HG03066 (cell line): ENCODE data around the gene TBX21.

Source experiments
- ATAC-seq: cut with Tn5 transposase; IDR thresholded peaks from one replicate; pipeline ENCODE4 v1.9.1; 2021; ENCODE audit warnings: low read depth; ENCODE audit not compliant: unreplicated experiment

TBX21 gene

DNA sequence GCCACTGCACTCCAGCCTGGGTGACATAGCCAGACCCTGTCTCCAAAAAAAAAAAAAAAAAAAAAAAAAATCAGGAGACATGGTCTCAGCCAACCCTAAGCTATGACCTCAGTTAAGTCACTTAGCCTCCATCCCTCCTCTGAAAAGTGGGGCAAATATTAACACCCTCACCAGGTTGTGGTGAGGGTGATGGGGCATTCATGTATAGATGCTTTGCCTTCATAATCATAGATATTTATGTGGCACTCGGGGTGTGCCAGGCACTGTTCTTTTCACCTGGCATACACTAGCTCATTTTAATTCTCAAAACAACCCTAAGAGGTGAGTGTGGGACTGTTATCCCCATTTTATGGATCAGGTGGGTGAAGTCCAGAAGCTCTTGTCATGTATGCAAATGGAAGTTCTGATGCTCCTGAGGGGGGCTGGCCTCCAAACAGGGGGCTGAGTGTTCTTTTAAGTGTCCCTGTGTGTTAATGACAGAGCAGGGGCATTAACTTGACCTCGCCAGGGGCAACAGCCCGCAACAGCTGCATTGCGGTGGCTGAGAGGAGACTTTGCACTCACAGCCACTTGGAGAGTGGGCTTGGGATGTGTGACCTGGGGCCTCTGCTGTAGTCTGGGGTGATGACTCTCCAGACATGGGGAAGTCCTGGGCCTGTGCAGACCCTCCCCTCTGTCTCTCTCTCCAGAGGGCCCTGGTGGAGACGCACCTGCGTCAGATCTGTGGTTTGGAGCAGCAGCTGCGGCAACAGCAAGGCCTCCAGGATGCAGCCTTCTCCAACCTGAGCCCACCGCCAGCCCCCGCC is 34.9 kb upstream of the TBX21 start:
- no peak for ATAC-seq

DNA sequence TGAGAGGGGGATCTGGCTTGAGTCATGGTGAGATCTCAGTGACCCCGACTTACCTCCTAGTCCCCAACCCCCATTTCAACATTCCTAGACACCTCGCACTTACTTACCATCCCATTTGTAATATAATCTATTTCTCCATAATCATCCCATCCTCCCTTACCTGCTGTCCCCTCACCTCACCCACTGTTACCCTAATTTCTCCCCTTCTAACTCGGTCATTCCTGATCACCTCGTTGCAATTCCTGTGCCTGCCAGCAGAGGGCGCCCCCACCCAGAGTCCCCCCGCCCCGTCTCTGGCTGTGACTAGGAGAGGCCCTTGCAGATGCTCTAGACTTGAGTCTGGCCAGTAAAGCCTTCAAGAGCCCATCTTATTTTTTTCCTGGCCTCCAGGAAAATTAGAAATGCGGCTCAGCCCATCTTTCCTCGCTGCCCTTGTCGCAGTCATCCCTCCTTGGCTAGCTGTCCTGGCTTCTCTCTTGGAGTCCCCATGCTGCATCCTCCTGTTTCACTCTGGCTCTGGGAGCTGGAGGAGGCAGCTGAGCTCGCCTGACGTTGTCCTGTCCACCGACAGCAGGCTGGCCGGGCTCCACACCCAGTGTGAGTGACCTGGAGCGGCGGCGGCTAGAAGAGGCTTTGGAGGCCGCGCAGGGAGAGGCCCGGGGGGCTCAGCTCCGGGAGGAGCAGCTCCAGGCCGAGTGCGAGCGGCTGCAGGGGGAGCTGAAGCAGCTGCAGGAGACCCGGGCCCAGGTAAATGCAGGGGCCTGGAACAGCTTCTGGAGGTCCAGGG is 34.1 kb upstream of the TBX21 start:
- no peak for ATAC-seq

DNA sequence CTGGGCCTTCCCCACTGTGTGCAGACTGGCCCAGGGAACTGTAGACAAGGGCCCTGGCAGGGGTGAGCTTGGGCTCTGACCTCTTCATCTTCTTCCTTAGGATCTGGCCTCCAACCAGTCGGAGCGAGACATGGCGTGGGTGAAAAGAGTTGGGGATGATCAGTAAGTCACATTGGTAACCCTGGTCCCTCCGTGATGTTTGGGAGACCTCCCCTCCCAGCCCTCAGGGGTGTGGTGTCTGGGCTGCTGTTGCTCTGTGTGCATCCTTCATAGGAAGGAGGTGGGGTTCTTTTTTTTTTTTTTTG is 33.5 kb upstream of the TBX21 start:
- no peak for ATAC-seq

DNA sequence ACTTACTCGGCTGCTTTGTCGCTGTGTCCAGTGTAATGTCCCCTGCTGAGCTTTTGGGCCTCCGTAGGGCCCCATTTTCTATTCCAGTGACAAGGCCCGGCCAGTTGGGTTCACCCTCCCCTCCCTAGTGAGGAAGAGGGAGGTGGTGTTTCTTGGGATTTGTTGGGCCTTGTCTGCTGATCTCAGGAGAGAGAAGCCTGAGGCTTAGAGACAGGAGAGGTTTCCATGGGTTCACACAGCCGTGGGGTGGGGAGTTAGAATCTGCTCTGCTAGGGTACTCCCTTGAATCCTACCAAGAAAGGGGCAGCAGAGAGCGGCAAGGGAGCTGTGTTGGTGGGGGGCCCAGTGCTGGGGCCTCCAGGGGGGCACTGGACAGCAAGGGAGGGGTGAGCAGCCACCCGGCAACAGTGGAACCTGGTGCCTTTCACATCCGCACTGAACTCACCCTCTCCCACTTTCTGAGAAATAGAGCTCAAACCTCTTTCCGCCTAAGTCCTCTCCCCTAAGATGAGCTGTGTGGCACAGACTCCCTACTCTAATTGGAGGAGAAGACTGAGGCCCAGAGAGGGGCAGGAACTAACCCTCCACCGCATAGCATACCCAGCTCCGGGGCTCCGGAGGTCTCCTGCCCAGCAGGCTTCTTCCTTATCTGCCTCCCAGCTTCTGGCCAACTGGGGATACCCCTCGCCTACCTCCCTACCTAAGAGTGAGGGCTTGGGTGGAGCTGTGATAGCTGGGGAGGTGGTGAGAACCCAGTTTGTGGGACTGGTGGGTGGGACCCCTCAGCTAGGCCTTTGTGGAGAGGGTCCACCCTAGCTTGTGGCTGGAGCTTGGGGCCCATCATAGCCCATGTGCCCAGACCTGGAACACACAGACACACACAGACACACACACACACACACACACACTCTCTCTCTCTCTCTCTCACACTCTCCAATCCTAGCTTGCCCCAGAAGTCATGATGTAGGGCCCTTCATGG is 32.3 kb upstream of the TBX21 start:
- no peak for ATAC-seq

DNA sequence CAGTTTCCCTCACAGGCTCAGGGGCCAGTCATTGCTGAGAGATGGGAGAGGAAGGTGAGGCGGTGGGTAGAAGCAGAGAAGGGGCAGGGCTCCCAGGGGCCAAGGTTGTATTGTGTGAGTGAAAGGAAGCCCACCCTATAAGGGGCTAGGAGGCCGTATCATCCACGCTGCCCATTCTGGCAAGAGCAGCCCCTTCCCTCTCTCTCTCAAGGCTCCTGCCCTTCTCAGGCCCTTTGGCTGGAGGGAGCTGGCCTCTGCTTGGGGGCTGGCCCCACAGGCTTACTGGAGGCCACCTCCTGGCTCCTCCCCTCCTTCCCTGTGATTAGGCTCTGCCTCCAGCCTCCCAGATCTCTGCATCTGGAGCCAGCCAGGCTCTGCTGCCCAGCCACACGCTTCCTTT is 31.4 kb upstream of the TBX21 start:
- no peak for ATAC-seq

DNA sequence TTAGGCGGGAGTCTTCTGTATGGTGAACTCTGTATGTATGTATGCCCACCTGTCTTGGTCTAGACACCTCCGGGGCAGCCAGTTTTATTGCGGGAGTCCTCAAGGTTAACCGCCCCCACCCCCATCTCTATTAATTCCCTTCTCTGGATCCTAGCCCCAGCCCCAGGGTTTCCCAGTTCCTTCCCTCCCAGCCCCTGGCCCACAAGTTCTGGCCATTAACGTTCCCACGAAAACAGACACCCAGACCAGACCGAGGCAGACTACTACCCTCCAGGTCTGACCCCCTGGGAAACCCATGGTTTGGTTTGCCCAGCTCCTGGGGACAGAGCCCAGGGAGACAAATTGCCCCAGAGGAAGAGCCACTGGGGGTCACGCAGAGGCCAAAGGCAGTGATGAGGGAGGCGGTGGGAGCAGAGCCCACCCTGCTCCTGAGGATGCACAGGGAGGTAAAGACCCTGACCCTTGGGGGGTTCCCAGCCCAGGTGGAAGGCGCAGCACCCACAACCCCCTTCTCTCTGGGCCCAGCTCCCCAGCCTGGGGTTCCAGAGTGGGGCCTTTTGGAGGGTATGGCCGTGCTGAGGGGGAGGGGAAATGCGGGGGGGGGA is 30.5 kb upstream of the TBX21 start:
- no peak for ATAC-seq

DNA sequence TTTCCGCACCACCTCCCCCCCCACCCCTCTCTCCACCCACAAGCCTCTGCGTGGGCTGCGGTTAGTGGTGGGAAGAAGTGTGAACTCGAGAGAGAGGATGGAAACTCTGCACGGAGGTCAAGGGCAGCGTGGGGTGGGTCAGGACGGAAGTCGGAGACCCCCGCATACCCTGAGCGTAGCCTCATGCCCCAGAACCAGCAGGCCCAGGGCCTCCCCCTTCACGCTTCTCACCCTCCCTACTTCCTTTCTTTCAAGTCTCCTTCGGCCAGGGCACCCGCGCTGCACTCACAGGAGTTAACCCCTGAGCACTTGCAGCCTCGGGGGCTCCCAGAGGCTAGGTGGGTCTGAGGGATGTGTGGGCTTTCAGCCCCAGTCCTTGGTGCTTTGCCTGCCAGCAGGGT is 29.8 kb upstream of the TBX21 start:
- no peak for ATAC-seq

DNA sequence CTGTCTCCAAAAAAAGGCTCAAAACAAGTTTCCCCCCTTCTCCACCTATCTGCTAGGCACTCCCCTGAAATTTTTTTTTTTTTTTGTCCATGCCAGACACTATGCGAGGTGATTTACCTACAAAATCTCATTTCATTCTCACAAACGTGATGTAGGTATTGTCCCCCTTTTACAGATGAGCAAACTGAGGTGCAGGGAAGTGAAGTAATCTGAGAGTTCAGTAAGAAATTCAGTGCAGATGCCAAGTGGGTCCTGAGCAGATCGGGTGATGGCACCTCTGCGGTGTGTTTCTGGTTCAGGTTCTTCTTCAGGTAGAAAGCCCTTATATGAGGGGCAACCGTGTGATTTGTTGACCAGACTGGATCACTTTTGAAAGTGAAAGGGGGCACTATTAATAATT is 29.4 kb upstream of the TBX21 start:
- ATAC-seq = no peak

DNA sequence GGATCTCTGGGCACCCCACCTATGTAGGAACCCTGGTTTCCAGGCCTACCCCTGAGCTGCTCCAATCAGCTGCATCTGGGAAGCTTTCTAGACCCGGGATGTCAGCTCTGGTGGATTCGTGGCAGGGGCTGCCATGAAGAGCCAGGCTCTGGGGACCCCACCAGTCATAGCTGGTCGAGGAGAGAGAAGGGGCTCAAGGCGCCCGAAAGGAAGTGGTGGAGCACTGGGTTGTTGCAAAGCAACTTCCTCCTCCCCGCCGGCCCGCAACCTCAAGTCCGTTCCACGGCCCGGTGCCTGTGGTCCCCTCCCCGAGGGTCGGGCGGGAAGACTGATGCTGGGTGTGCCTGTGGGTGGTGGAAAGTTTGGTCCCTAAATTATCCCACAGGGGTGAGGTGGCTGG is 28.9 kb upstream of the TBX21 start:
- no peak for ATAC-seq

DNA sequence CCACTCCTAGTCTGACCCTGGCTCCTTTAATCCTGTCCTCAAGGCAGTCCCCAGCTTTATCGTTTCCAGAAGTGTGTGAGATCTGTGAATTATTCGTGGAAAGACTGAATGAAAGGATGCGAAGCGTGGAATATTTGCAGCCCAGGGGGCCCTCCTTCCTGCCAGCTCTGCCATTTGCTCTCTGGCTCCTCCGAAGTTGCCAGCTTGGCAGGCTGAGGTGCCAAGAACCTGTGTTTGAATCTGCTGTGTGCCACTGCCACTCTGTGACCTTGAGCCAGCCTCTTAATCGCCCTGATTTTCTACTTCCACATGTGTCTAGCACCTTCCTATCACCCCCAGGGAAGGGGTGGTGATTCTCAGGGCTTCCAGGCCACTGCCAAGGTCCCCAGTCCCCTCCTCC is 28.3 kb upstream of the TBX21 start:
- ATAC-seq = no peak

DNA sequence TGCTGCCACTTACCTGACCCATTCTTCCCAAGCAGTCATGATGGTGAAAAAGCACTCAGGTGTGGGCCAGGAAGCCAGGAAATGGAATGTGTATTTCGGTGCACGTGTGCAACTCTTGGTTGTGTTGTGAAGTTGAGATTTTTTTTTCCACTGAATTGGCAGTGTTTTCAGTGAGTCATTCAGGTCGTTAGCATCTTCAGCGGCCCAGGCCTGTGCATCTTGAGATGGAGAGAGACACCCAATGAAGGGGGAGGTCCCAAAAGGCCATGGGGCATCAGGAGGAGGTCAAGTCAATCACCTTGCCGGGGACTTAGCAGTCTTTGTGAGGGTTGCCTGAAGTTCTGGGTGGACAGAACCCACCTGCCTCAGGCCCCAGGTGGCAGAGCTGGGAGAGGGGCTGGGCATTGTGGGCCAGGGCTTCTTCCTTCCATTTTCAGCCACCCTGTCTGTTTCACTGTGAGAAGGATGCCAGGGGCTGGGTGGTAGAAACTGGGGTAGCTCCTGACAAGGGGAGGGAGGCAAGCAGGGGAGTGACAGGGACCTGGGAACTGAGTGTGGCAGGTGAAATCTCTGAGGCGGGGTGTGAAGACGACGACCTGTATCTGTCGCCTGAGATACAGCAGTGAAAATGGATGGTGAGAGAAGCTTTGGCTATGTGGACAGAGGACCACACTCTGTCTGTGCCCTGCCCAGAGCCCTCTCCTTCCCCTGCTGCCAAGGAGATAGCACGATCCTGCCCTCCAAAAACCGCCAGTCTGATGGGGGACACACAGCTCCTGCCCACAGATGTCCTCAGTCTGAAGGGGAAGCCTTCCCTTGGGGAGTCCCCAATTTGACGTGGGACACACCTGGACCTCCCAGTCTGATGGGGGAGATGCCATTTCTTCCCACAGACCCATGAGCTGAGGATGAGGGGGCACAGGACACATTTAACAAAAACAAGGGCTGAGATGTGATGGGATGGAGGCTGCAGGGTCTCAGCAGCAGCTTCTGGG is 27.2 kb upstream of the TBX21 start:
- no peak for ATAC-seq

DNA sequence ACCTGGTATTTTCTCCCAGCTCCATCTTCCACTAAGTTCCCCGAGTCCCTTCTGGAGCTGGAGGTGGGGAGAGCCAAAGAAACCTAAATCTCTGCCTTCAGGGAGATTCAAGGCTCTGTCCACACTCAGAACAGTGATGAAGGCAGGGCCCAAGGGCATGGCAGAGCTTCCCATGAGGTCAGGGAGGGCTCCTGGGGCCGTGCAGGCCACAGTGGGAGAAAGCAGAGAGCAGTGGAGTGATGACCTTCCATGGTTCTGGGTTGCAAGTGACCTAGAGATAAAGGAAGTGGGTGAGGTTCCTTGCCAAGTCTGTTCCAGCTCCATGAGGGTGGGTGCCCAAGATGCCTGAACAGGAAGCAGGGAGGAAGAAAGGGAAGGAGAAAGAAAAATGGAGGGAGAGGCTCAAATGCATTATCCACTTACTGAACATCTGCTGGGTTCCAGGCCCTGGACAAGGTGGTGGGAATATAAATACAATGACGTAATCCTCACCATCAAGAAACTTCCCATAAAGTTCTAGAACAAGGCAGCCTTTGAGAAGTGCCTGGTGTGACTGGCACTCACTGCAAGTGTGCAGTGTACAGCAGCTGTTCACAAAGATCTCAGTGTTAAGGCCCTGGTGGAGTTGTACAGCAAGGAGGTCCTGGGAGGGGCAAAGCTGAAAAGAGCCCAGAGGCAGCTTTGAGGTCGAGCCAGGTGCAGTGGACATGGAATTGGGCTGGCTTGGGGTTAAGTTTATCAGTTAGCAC is 25.8 kb upstream of the TBX21 start:
- ATAC-seq = no peak

DNA sequence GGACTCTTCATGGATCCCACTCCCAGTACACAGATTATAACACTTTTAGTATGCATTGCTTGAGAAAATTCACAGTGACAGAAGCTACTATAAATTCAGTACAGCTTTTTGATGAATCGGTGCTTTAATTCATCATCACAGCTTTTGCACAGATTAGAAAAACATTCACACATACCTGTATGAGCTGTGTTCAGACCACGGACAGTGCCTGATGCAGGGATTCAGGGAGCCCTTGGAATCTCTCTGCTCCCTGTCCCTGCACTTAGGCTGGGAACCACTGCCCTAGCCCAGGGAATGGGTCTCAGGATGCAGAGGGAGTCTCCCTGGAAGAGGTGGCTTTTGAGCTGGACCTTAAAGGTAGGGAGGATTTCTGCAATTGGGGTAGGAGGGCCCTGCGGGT is 25.2 kb upstream of the TBX21 start:
- no peak for ATAC-seq

DNA sequence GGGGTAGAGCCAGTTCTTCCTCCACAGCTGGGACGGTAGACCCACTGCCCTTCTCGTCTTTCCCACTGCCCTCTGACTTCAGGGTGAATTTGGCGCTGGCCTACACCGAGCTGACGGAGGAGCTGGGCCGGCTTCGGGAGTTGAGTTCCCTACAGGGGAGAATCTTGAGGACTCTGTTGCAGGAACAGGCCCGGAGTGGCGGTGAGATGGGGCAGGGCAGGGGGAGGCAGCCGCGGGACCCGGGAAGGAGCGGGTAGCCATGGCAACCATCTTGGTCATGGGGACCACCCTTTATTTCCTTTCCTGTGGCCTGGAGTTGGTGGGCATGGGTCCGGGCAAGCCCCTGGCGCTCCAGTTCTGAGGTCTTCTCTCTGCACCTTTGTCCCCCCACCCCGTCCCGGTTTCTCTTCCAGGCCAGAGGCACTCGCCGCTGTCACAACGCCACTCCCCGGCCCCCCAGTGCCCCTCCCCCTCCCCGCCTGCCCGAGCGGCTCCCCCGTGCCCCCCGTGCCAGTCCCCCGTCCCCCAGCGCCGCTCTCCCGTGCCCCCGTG is 24.6 kb upstream of the TBX21 start:
- ATAC-seq = no peak

DNA sequence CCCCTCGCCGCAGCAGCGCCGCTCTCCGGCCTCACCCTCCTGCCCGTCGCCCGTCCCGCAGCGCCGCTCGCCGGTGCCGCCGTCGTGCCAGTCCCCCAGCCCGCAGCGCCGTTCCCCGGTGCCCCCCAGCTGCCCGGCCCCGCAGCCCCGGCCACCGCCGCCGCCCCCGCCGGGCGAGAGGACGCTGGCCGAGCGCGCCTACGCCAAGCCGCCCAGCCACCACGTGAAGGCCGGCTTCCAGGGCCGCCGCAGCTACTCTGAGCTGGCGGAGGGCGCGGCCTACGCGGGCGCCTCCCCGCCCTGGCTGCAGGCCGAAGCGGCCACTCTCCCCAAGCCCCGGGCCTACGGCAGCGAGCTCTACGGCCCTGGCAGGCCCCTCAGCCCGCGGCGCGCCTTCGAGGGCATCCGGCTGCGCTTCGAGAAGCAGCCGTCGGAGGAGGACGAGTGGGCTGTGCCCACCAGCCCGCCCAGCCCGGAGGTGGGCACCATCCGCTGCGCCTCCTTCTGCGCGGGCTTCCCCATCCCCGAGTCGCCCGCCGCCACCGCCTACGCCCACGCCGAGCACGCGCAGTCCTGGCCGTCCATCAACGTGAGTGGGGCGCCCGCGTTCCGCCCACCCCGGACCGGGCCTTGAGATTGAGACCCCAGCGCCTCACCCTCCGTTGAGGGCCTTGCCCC is 24.0 kb upstream of the TBX21 start:
- no peak for ATAC-seq

DNA sequence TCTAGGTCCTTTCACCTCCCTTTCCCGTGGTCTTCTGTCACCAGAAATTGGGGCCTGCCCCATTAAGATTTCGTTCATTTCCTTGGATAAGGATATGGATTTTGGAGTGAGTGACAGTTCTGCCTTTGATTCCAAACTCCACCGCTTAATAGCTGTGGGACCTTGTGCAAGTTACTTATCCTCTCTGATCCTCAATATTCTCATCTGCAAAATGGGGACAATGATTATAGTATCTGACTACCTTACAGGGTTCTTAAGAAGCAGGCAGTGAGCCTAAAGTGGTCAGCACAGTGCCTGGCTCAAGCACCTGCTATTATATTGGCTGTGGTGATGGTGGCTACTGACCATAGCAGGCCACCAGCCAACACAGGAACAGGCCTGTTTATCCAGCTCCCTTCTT is 23.4 kb upstream of the TBX21 start:
- ATAC-seq = no peak

DNA sequence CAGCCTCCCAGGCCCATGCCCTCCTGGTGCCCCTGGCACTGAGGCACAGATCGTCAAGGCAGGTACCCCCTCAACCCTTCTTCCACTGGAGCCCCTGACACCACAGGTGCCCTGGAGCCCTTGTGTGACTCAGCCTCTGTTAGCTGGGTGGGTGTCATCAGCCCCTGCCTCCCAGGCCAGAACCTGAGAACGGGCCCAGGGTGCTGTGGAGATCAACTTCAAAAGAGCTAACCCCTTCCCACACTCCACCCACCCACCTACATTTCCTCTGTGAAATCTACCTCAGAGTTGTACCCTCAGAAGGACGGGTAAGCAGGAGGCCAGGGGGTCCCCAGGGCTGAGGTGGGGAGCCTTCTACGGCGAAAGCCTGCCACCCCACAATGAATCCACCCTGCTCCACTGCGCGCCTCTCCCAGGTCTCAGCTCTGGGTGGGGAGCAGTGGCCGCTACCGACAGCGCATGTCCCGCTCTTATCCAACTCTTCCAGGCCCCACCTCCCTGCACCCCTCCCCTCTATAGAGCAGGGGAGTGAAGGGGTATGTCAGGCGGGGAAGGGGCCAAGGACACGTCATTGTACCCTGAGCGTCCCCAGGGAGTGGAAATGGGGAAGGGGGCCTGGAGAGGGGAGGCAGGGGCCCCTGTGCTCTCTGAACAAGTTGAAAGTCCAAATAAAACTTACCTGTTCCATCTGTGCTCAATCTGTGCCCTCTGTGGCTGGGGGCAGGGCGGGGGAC is 21.5 kb upstream of the TBX21 start:
- no peak for ATAC-seq
